ENCODE measurements around the gene SAMM50.

DNA sequence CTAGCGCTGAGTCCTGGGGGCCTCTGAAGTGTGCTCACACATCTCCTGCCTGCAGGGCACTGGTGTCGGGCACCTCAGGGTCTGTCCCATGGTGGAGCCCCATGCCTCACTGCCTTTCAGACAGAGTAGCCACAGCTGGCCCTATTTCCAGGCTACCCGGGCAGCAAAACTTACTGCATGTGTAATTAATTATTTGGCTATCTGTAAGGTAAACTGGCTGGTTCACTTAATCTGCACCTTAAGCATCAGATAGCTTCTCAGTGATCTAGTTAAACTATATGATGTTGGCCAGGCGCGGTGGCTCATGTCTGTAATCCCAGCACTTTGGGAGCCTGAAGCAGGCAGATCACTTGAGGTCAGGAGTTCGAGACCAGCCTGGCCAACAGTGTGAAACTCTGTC lies 26.3 kb upstream of the SAMM50 start:
- TF ChIP-seq, protein P1, sequence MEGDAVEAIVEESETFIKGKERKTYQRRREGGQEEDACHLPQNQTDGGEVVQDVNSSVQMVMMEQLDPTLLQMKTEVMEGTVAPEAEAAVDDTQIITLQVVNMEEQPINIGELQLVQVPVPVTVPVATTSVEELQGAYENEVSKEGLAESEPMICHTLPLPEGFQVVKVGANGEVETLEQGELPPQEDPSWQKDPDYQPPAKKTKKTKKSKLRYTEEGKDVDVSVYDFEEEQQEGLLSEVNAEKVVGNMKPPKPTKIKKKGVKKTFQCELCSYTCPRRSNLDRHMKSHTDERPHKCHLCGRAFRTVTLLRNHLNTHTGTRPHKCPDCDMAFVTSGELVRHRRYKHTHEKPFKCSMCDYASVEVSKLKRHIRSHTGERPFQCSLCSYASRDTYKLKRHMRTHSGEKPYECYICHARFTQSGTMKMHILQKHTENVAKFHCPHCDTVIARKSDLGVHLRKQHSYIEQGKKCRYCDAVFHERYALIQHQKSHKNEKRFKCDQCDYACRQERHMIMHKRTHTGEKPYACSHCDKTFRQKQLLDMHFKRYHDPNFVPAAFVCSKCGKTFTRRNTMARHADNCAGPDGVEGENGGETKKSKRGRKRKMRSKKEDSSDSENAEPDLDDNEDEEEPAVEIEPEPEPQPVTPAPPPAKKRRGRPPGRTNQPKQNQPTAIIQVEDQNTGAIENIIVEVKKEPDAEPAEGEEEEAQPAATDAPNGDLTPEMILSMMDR (IDR thresholded peaks at IDR 0.05; ENCODE audit: insufficient read depth, low read length, poor library complexity, severe bottlenecking), result no peak
- TF ChIP-seq EZH2phosphoT487 (conservative IDR thresholded peaks at IDR 0.05; ENCODE audit: low read length), result no peak

Data from SU-DHL-6 (cell line).